Mesenchymal stem cell (in vitro differentiated cells and primary cell): ENCODE data around the gene CDCP1.
A peak's percentile ranks its signal among the peaks of the same experiment; 100 is the strongest.

ENCODE experiments used
- DNase-seq: peaks from one replicate; pipeline ENCODE4 v3.0.0-alpha.2; 2013
- H2AFZ ChIP-seq: one replicate; pipeline ENCODE4 v1.6.1; 2013; ENCODE audit warnings: low read depth, mild to moderate bottlenecking, control low read depth, inconsistent platforms, low read length, moderate library complexity
- H2AK5ac ChIP-seq: 2 replicates; pipeline ENCODE4 v1.6.1; 2013; ENCODE audit warnings: low read length, moderate library complexity, mild to moderate bottlenecking, inconsistent platforms; ENCODE audit not compliant: severe bottlenecking
- H2BK120ac ChIP-seq: one replicate; pipeline ENCODE4 v1.6.1; 2013; ENCODE audit warnings: low read depth, mild to moderate bottlenecking, inconsistent platforms, low read length, moderate library complexity
- H2BK12ac ChIP-seq, 2 experiments: one replicate each; pipeline ENCODE4 v1.6.1; 2013; ENCODE audit warnings: inconsistent platforms in 2 of 2, low read length in 2 of 2, mild to moderate bottlenecking in 2 of 2, moderate library complexity in 2 of 2, control low read depth in 1 of 2
- H2BK15ac ChIP-seq: one replicate; pipeline ENCODE4 v1.6.1; 2013; ENCODE audit warnings: mild to moderate bottlenecking, low read depth, inconsistent platforms; ENCODE audit not compliant: poor library complexity, severe bottlenecking
- H2BK5ac ChIP-seq: 2 replicates; pipeline ENCODE4 v1.6.1; 2013; ENCODE audit warnings: low read depth, mild to moderate bottlenecking, low read length, control low read depth, inconsistent platforms; ENCODE audit not compliant: poor library complexity, severe bottlenecking
- H3K14ac ChIP-seq, 2 experiments: one replicate each; pipeline ENCODE4 v1.6.1; 2013; ENCODE audit warnings: inconsistent platforms in 2 of 2, low read length in 2 of 2, control low read depth in 1 of 2, mild to moderate bottlenecking in 1 of 2, moderate library complexity in 1 of 2
- H3K18ac ChIP-seq, 2 experiments: one replicate each; pipeline ENCODE4 v1.6.1; 2013; ENCODE audit warnings: inconsistent platforms in 2 of 2, low read length in 2 of 2, control low read depth in 1 of 2, low read depth in 1 of 2, mild to moderate bottlenecking in 1 of 2
- H3K23ac ChIP-seq, 2 experiments: one replicate each; pipeline ENCODE4 v1.6.1; 2013; ENCODE audit warnings: inconsistent platforms in 2 of 2, low read length in 2 of 2, mild to moderate bottlenecking in 2 of 2, moderate library complexity in 2 of 2, control low read depth in 1 of 2
- H3K27ac ChIP-seq: 2 replicates; pipeline ENCODE4 v1.5.1; 2013; ENCODE audit warnings: mild to moderate bottlenecking, moderate library complexity, low read length, control low read depth, inconsistent platforms; ENCODE audit not compliant: poor library complexity, severe bottlenecking
- H3K27me3 ChIP-seq, 2 experiments: 2 replicates each; pipeline versions ENCODE4 v1.6.1 to v1.7.0; 2013; ENCODE audit warnings: low read length in 2 of 2, mild to moderate bottlenecking in 2 of 2, moderate library complexity in 2 of 2, control low read depth in 1 of 2, inconsistent platforms in 1 of 2; ENCODE audit not compliant: control insufficient read depth in 1 of 2, insufficient read depth in 1 of 2
- H3K36me3 ChIP-seq, 2 experiments: 2 replicates each; pipeline versions ENCODE4 v1.6.1 to v1.7.0; 2013; ENCODE audit warnings: low read length in 2 of 2, control low read depth in 1 of 2, inconsistent platforms in 1 of 2, low read depth in 1 of 2, mild to moderate bottlenecking in 1 of 2; ENCODE audit not compliant: insufficient read depth in 2 of 2, control insufficient read depth in 1 of 2
- H3K4ac ChIP-seq, 2 experiments: one replicate each; pipeline ENCODE4 v1.6.1; 2013; ENCODE audit warnings: inconsistent platforms in 2 of 2, low read length in 2 of 2, mild to moderate bottlenecking in 2 of 2, moderate library complexity in 2 of 2, control low read depth in 1 of 2, low read depth in 1 of 2
- H3K4me1 ChIP-seq: 2 replicates; pipeline ENCODE4 v1.6.1; 2013; ENCODE audit warnings: low read depth, low read length, control low read depth; ENCODE audit not compliant: control insufficient read depth, insufficient read depth
- H3K4me2 ChIP-seq: 2 replicates; pipeline ENCODE4 v1.6.1; 2013; ENCODE audit warnings: low read length, mild to moderate bottlenecking, inconsistent platforms; ENCODE audit not compliant: poor library complexity, severe bottlenecking
- H3K4me3 ChIP-seq, 2 experiments: 2 replicates each; pipeline versions ENCODE4 v1.5.1 to v1.7.0; 2013; ENCODE audit warnings: low read length in 2 of 2, mild to moderate bottlenecking in 2 of 2, control low read depth in 1 of 2, low read depth in 1 of 2; ENCODE audit not compliant: insufficient read depth in 1 of 2
- H3K79me1 ChIP-seq: replicated peaks from 2 replicates; pipeline ENCODE4 v1.6.1; 2013; ENCODE audit warnings: mild to moderate bottlenecking, control low read depth, low read length, inconsistent platforms; ENCODE audit not compliant: poor library complexity, severe bottlenecking
- H3K9ac ChIP-seq: 2 replicates; pipeline ENCODE4 v1.7.0; 2013; ENCODE audit warnings: mild to moderate bottlenecking, low read length, moderate library complexity
- H3K9me3 ChIP-seq: 2 replicates; pipeline ENCODE4 v1.7.0; 2013; ENCODE audit warnings: mild to moderate bottlenecking, low read length; ENCODE audit not compliant: control insufficient read depth
- H4K8ac ChIP-seq: one replicate; pipeline ENCODE4 v1.6.1; 2013; ENCODE audit warnings: inconsistent platforms, mild to moderate bottlenecking, low read length, moderate library complexity
- H4K91ac ChIP-seq: one replicate; pipeline ENCODE4 v1.6.1; 2013; ENCODE audit warnings: mild to moderate bottlenecking, low read length, inconsistent platforms
- WGBS: methylation state at CpG from one replicate; pipeline ENCODE4 v1.1.7; 2013; ENCODE audit warnings: mixed read lengths; 5-methylcytosine and 5-hydroxymethylcytosine counted together

CDCP1 gene

GRCh38 chr3:45166321-45166879 lies 20.2 kb upstream of the CDCP1 start:
- Histone ChIP-seq H3K79me1 (no peaks in the 10 kb centered on the region), H3K4me1 (peaks cover 13% of the 10 kb centered on the region), H3K14ac (peak overlapping the region in 1 of 2 experiments; percentile 23), H3K9ac (no peak overlapping the region), H3K36me3 (no peaks in the 10 kb centered on the region), H3K27me3 (no peaks in the 10 kb centered on the region), H2BK120ac (peak overlapping the region; percentile 37), H3K27ac (peak overlapping the region; percentile 94), H3K23ac (no peak overlapping the region), H3K4me2 (no peak overlapping the region), H3K18ac (peak overlapping the region; percentile 47 to 73), H2BK5ac (no peak overlapping the region), H3K4me3 (no peak overlapping the region), H2BK12ac (peak overlapping the region; percentile 80 to 95), H2AFZ (no peak overlapping the region), H4K8ac (peak overlapping the region; percentile 57), H3K4ac (peak overlapping the region; percentile 42 to 82), H4K91ac (peak overlapping the region; percentile 90), H2BK15ac (peak overlapping the region; percentile 44), H2AK5ac (peak overlapping the region; percentile 71), H3K9me3 (no peaks in the 10 kb centered on the region)
- DNase-seq, result no peak
- WGBS, result 100% methylated on average over 2 of the region's 3 CpGs

DNA sequence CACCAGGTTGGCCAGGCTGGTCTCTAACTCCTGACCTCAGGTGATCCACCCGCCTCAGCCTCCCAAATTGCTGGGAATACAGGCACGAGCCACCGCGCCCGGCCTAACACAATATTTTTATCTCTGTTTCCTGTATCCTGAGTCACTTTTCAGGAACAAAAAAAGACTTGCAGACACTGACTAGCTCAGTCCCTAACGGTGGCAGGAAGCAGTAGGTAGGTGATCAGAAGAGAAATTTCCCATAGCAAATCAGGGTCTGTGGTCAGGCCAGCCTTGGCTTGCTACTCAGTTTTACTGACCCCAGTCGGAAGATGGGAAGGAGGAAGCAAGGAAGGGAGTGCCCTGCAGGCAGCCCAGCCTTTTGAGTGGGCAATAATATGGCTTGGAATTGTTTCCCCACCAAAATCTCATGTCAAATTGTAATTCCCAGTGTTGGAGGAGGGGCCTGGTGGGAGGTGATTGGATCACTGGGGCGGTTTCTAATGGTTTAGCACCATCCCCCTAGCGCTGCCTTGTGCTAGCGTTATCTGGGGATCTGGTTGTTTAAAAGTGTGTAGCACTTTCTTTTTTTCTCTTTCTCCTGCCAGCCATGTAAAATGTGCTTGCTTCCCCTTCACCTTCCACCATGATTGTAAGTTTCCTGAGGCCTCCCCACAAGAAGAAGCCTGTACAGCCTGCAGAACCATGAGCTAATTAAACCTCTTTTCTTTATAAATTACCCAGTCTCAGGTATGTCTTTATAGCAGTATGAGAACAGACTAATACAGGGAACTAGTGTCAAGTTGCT lies 19.5 kb upstream of the CDCP1 start:
- no peak overlapping the region for H3K9ac ChIP-seq
- no peaks in the 10 kb centered on the region for H3K36me3 ChIP-seq
- no peaks in the 10 kb centered on the region for H3K79me1 ChIP-seq
- no peak overlapping the region for H3K27ac ChIP-seq
- no peak overlapping the region for H3K4me2 ChIP-seq
- H2BK5ac ChIP-seq, result no peak overlapping the region
- H2AFZ ChIP-seq, result no peak overlapping the region
- peak overlapping the region; percentile 26 for H2BK15ac ChIP-seq
- peak overlapping the region; percentile 71 for H2AK5ac ChIP-seq
- WGBS, result 84% methylated on average over 3 of the region's 10 CpGs
- H3K23ac ChIP-seq, result no peak overlapping the region
- no peak overlapping the region for H3K14ac ChIP-seq
- no peak for DNase-seq
- H2BK12ac ChIP-seq, result peak overlapping the region in 1 of 2 experiments; percentile 78
- H3K4me3 ChIP-seq, result no peak overlapping the region
- H2BK120ac ChIP-seq, result no peak overlapping the region
- H4K8ac ChIP-seq, result no peak overlapping the region
- no peaks in the 10 kb centered on the region for H3K27me3 ChIP-seq
- H3K18ac ChIP-seq, result no peak overlapping the region
- no peaks in the 10 kb centered on the region for H3K9me3 ChIP-seq
- no peak overlapping the region for H3K4ac ChIP-seq
- peaks cover 13% of the 10 kb centered on the region for H3K4me1 ChIP-seq
- H4K91ac ChIP-seq, result peak overlapping the region; percentile 73

- Histone ChIP-seq H3K4me2 (no peak overlapping the region), H2BK12ac (no peak overlapping the region), H2AFZ (no peak overlapping the region), H4K91ac (no peak overlapping the region), H3K27me3 (no peaks in the 10 kb centered on the region), H3K4me3 (no peak overlapping the region), H2BK15ac (peak overlapping the region; percentile 74), H3K27ac (no peak overlapping the region), H3K79me1 (no peaks in the 10 kb centered on the region), H4K8ac (no peak overlapping the region), H3K36me3 (no peaks in the 10 kb centered on the region), H2BK5ac (no peak overlapping the region), H3K4me1 (peaks cover 7% of the 10 kb centered on the region), H2AK5ac (peak overlapping the region; percentile 68), H2BK120ac (no peak overlapping the region), H3K9me3 (no peaks in the 10 kb centered on the region), H3K4ac (no peak overlapping the region), H3K18ac (peak overlapping the region in 1 of 2 experiments; percentile 34), H3K14ac (no peak overlapping the region), H3K23ac (no peak overlapping the region), H3K9ac (no peak overlapping the region)
- no peak for DNase-seq
- WGBS, result 96% methylated on average over 4 of the region's 4 CpGs
Measured at GRCh38 chr3:45164056-45164455, 17.9 kb upstream of the CDCP1 start.

DNA sequence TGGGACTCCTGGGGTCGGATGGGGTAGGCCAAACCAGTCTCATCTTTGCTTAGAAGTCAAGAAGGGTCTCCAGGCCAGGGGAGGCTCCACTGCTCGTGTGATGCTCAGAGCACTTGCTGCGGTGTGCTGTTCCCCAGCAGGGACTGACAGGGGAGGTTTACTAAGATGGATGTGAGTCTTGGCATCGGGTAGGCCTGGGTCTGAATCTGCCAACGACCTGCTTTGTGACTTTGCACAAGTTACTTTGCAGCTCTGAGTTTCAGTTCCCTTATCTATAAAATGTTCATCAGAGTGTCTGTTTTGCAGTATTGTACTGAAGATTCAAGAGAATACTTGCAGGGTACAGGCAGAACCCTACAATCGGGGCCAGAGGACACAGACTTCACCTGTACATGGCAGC lies 17.3 kb upstream of the CDCP1 start:
- no peak overlapping the region for H3K4me3 ChIP-seq
- no peak overlapping the region for H3K14ac ChIP-seq
- H2BK5ac ChIP-seq, result no peak overlapping the region
- no peak for DNase-seq
- no peaks in the 10 kb centered on the region for H3K9me3 ChIP-seq
- H3K4ac ChIP-seq, result no peak overlapping the region
- H2BK15ac ChIP-seq, result no peak overlapping the region
- WGBS, result 64% methylated on average over 5 of the region's 6 CpGs
- no peak overlapping the region for H2AFZ ChIP-seq
- no peak overlapping the region for H2AK5ac ChIP-seq
- H4K8ac ChIP-seq, result no peak overlapping the region
- no peak overlapping the region for H3K23ac ChIP-seq
- no peaks in the 10 kb centered on the region for H3K27me3 ChIP-seq
- no peak overlapping the region for H3K27ac ChIP-seq
- H3K79me1 ChIP-seq, result no peaks in the 10 kb centered on the region
- H4K91ac ChIP-seq, result no peak overlapping the region
- H3K36me3 ChIP-seq, result no peaks in the 10 kb centered on the region
- peaks cover 7% of the 10 kb centered on the region for H3K4me1 ChIP-seq
- no peak overlapping the region for H2BK12ac ChIP-seq
- H3K4me2 ChIP-seq, result no peak overlapping the region
- no peak overlapping the region for H3K9ac ChIP-seq
- no peak overlapping the region for H3K18ac ChIP-seq
- H2BK120ac ChIP-seq, result no peak overlapping the region
